Pancreas (tissue), 10 donors: ENCODE data around the gene RAPGEF3. TPM values are rescaled to one million over a fixed set of nuclear protein-coding genes. Genes with fewer than 3 reads are reported as not detected.

Experiments used
- ATAC-seq, 4 donors: fragments of 200-7000 bp; cut with Tn5 transposase; one replicate each; pipeline versions ENCODE4 v1.8.0 to v1.9.1; 2020; ENCODE audit warnings: mild to moderate bottlenecking in 4 of 4, moderate library complexity in 4 of 4
- DNase-seq, 6 donors: peaks; one replicate each; pipeline ENCODE4 v3.0.0-alpha.2; 2020
- FAIRE-seq: peaks from 2 replicates; lab custom pipeline; 2012; peaks lifted over from hg19 to GRCh38; lab: Jason Lieb, UNC
- H3K27ac ChIP-seq, 4 donors: fragments of 200-600 bp; sonication (generic); 1 replicate in 3 of 4; 2 replicates in 1 of 4; pipeline versions ENCODE4 v1.5.0 to v1.8.0; 2020
- H3K27me3 ChIP-seq, 4 donors: fragments of 200-600 bp; one replicate each; pipeline ENCODE4 v1.8.0; 2021
- H3K36me3 ChIP-seq, 3 donors: fragments of 200-600 bp; sonication (generic) in 1 of 3; one replicate each; pipeline versions ENCODE4 v1.5.0 to v1.8.0; 2020 to 2021
- H3K4me1 ChIP-seq, 3 donors: fragments of 200-600 bp; one replicate each; pipeline ENCODE4 v1.8.0; 2021
- H3K4me3 ChIP-seq, 4 donors: fragments of 200-600 bp; sonication (generic) in 2 of 4; one replicate each; pipeline versions ENCODE4 v1.5.0 to v1.8.0; 2020 to 2021
- H3K9me3 ChIP-seq, 4 donors: fragments of 200-600 bp; one replicate each; pipeline ENCODE4 v1.8.0; 2021
- WGBS, 2 donors: extraction: QIAGEN DNeasy Blood & Tissue Kit; methylation state at CpG; one replicate each; pipeline ENCODE4 v1.1.7; 2013; 5-methylcytosine and 5-hydroxymethylcytosine counted together
- intact Hi-C, 3 donors: fragments of 100-400 bp; cut with DNase I; formaldehyde crosslinking; loops; one replicate each; pipeline versions ENCODE4 v1.11.1 to v1.14.2; 2022
- polyA plus RNA-seq, 2 donors: library from polyadenylated mRNA; stranded (reverse); fragments of 200-250 nt; gene quantifications; one replicate each; pipeline ENCODE4 v1.2.3, GENCODE V29; 2013
- total RNA-seq, 6 donors: library from RNA; stranded (reverse); fragmentation: NEBNext Ultra II Directional in 4 of 6; extraction: Animal tissue kit (Norgen Biotek cat#: 25700) in 4 of 6; gene quantifications; one replicate each; pipeline versions ENCODE4 v1.2.1 to v1.2.4, GENCODE V29; 2021 to 2023
- TF ChIP-seq, protein P1 (sequence below), 4 donors: fragments of 200-600 bp; sonication (generic) in 3 of 4; IDR thresholded peaks; one replicate each; pipeline versions ENCODE4 v1.5.0 to v1.8.0; 2021; ENCODE audit warnings: antibody characterized with exemption in 4 of 4
- donor health status: healthy with polysubstance abuse.
- donor health status: DM: no; HTN: no; CAD: no; lungs with moderate emphysema.
- donor health status: DM: no; HTN: no; CAD: no.
- donor health status: control.
- donor health status: control.
- donor health status: Bipolar disorder and iron deficiency.
- donor health status: DM: yes; HTN: yes; CAD: no.
- donor health status: DM: no; HTN: no; CAD: no.
- donor health status: DM: no; HTN: no; CAD: no.
- donor health status: DM: yes; HTN: yes; CAD: no.

RAPGEF3 gene
- total and polyA plus RNA-seq, 8 donors, result 2.5 to 54.4 (median 5.5) TPM

GRCh38 chr12:47747596-47748506 lies 10.8 kb downstream of the RAPGEF3 start:
- intact Hi-C loops, result no loop called here
- DNase-seq, result no peak
- H3K27me3 ChIP-seq, result no peaks in the 10 kb centered on the region
- H3K36me3 ChIP-seq, result no peaks in the 10 kb centered on the region
- WGBS, 2 donors, result 85 to 91% methylated on average over 14 of the region's 14 CpGs
- FAIRE-seq, result no peak
- H3K4me1 ChIP-seq, result no peaks in the 10 kb centered on the region
- H3K27ac ChIP-seq, result no peak overlapping the region
- H3K4me3 ChIP-seq, result no peak overlapping the region
- H3K9me3 ChIP-seq, result no peaks in the 10 kb centered on the region
- TF ChIP-seq, protein P1, sequence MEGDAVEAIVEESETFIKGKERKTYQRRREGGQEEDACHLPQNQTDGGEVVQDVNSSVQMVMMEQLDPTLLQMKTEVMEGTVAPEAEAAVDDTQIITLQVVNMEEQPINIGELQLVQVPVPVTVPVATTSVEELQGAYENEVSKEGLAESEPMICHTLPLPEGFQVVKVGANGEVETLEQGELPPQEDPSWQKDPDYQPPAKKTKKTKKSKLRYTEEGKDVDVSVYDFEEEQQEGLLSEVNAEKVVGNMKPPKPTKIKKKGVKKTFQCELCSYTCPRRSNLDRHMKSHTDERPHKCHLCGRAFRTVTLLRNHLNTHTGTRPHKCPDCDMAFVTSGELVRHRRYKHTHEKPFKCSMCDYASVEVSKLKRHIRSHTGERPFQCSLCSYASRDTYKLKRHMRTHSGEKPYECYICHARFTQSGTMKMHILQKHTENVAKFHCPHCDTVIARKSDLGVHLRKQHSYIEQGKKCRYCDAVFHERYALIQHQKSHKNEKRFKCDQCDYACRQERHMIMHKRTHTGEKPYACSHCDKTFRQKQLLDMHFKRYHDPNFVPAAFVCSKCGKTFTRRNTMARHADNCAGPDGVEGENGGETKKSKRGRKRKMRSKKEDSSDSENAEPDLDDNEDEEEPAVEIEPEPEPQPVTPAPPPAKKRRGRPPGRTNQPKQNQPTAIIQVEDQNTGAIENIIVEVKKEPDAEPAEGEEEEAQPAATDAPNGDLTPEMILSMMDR (IDR thresholded peaks at IDR 0.05), result no peak
- no peak for ATAC-seq

GRCh38 chr12:47747126-47747525 lies 11.6 kb downstream of the RAPGEF3 start:
- no peak overlapping the region for H3K27ac ChIP-seq
- TF ChIP-seq, protein P1 (IDR thresholded peaks at IDR 0.05), result no peak
- ATAC-seq (no peak), FAIRE-seq (no peak), DNase-seq (no peak)
- no peaks in the 10 kb centered on the region for H3K9me3 ChIP-seq
- H3K27me3 ChIP-seq, result no peaks in the 10 kb centered on the region
- no peaks in the 10 kb centered on the region for H3K4me1 ChIP-seq
- 71 to 74% methylated on average over 4 of the region's 4 CpGs for WGBS, 2 donors
- no peak overlapping the region for H3K4me3 ChIP-seq
- intact Hi-C loops, result no loop called here
- no peaks in the 10 kb centered on the region for H3K36me3 ChIP-seq

DNA sequence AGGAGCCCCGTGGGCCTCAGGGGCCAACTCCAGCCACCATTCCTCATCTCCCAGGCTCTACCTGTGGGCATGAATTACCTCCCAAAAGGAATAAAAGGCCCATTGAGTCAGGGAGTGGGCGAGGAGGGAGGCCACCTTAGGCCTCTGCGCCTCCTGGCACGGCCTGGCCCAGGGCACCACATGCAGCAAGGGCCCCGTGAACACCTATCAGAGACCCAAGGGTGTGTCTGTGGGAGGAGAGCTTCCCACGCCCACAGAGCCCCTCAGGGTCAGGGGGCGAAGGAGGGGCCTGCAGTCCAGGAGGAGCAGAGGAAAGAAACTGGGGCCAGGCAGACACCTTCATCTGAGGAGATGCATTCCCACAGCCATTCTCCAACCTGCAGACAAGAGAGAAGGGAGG lies 12.2 kb downstream of the RAPGEF3 start:
- DNase-seq (peak in 1 of 6 donors; percentile 12), ATAC-seq (no peak), FAIRE-seq (no peak)
- Histone ChIP-seq H3K27ac (no peak overlapping the region), H3K4me1 (peaks cover 0 to 2% (median 0%) of the 10 kb centered on the region in 3 donors), H3K9me3 (no peaks in the 10 kb centered on the region), H3K36me3 (no peaks in the 10 kb centered on the region), H3K4me3 (no peak overlapping the region), H3K27me3 (no peaks in the 10 kb centered on the region)
- TF ChIP-seq, protein P1 (IDR thresholded peaks at IDR 0.05), result no peak
- intact Hi-C loops, result no loop called here
- 78 to 84% methylated on average over 7 of the region's 7 CpGs for WGBS, 2 donors

DNA sequence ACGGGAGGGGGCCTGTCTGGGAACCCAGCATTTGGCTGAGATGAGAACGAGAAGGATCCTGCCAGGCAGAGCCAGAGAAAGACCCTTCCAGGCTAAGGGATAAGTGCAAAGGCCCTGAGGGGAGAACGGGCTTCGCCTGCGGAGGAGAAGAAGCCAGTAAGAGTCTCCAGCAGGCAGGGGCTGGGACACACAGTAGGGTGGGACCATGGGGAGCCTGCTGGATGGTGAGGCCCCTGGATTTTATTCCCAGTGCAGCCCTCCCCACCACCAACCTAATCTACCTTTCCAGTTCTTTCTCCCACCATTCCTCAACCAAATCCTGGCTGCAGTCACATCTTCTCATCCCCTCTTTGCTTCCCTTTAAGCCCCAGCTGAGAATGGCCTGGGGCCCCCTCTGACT lies 12.6 kb downstream of the RAPGEF3 start:
- Histone ChIP-seq H3K36me3 (no peaks in the 10 kb centered on the region), H3K4me3 (no peak overlapping the region), H3K27me3 (no peaks in the 10 kb centered on the region), H3K4me1 (peaks cover 0 to 3% (median 0%) of the 10 kb centered on the region in 3 donors), H3K27ac (no peak overlapping the region), H3K9me3 (no peaks in the 10 kb centered on the region)
- TF ChIP-seq, protein P1 (IDR thresholded peaks at IDR 0.05), result no peak
- no peak for ATAC-seq
- intact Hi-C loops, result no loop called here
- FAIRE-seq, result no peak
- WGBS, 2 donors, result 76 to 88% methylated on average over 5 of the region's 5 CpGs
- peak in 1 of 6 donors; percentile 4 for DNase-seq
